HEK293 (cell line): ENCODE data around the gene UCP2.

Experiments used
- CTCF ChIA-PET: fragments of 350-600 bp; formaldehyde crosslinking; extraction: SDS; loops from one replicate; lab custom pipeline; 2021; ENCODE audit warnings: antibody characterized with exemption; lab: Yijun Ruan, JAX
- POLR2A ChIA-PET: fragments of 300-600 bp; formaldehyde crosslinking; extraction: SDS; loops from one replicate; lab custom pipeline; 2020; ENCODE audit warnings: antibody characterized with exemption, inconsistent platforms; lab: Yijun Ruan, JAX
- H3K27ac ChIP-seq: fragments of 200-500 bp; sonication (Bioruptor generic); 2 replicates; pipeline ENCODE4 v1.5.1; 2014; ENCODE audit warnings: low read depth, low read length, control low read depth, inconsistent platforms; ENCODE audit errors: extremely low read depth
- H3K36me3 ChIP-seq, 2 experiments: fragments of 200-500 bp in 1 of 2; sonication (Bioruptor generic) in 1 of 2; 1 replicate in 1 of 2; 2 replicates in 1 of 2; pipeline ENCODE4 v1.5.1; 2014 to 2017; ENCODE audit warnings: inconsistent platforms in 2 of 2, low read length in 2 of 2; ENCODE audit not compliant: control insufficient read depth in 2 of 2, insufficient read depth in 1 of 2
- H3K4me1 ChIP-seq: fragments of 200-500 bp; sonication (Bioruptor generic); 2 replicates; pipeline ENCODE4 v1.5.1; 2014; ENCODE audit warnings: mild to moderate bottlenecking, low read length, inconsistent platforms; ENCODE audit not compliant: control insufficient read depth, insufficient read depth
- H3K4me3 ChIP-seq: 2 replicates; pipeline ENCODE4 v1.5.1; 2011; ENCODE audit warnings: low read depth, mild to moderate bottlenecking, control low read depth, low read length, moderate library complexity
- H3K9me3 ChIP-seq: fragments of 200-500 bp; sonication (Bioruptor generic); 2 replicates; pipeline ENCODE4 v1.5.1; 2014; ENCODE audit warnings: low read depth, low read length, inconsistent platforms; ENCODE audit not compliant: control insufficient read depth, insufficient read depth
- GLIS1 ChIP-seq: fragments of 450-650 bp; formaldehyde crosslinking; IDR thresholded peaks from 2 replicates; pipeline ENCODE4 v1.5.1; 2016; ENCODE audit warnings: missing biosample characterization, missing genetic modification characterization
- SP3 ChIP-seq: fragments of 450-650 bp; formaldehyde crosslinking; IDR thresholded peaks from 2 replicates; pipeline ENCODE4 v1.5.1; 2016; ENCODE audit warnings: missing biosample characterization, missing genetic modification characterization
- TRIM28 ChIP-seq: IDR thresholded peaks from 2 replicates; pipeline ENCODE4 v1.6.1; 2011; ENCODE audit warnings: low read length, control low read depth, borderline replicate concordance
- ZNF10 ChIP-seq: fragments of 450-650 bp; formaldehyde crosslinking; IDR thresholded peaks from 2 replicates; pipeline ENCODE4 v1.5.1; 2017; ENCODE audit warnings: missing biosample characterization, missing genetic modification characterization
- ZNF221 ChIP-seq: fragments of 450-650 bp; formaldehyde crosslinking; IDR thresholded peaks from 2 replicates; pipeline ENCODE4 v1.5.1; 2017; ENCODE audit warnings: missing biosample characterization, missing genetic modification characterization, borderline replicate concordance
- ZNF23 ChIP-seq: fragments of 450-650 bp; formaldehyde crosslinking; IDR thresholded peaks from 2 replicates; pipeline ENCODE4 v1.5.1; 2016; ENCODE audit warnings: missing biosample characterization, missing genetic modification characterization, borderline replicate concordance
- ZNF266 ChIP-seq: fragments of 450-650 bp; formaldehyde crosslinking; IDR thresholded peaks from 2 replicates; pipeline ENCODE4 v1.5.1; 2016; ENCODE audit warnings: missing biosample characterization, missing genetic modification characterization, low read depth
- ZNF529 ChIP-seq: fragments of 450-650 bp; formaldehyde crosslinking; IDR thresholded peaks from 2 replicates; pipeline ENCODE4 v1.5.1; 2017; ENCODE audit warnings: missing genetic modification characterization, missing biosample characterization; ENCODE audit not compliant: insufficient replicate concordance
- ZNF596 ChIP-seq: fragments of 450-650 bp; IDR thresholded peaks from 2 replicates; pipeline ENCODE4 v1.5.0; 2018; ENCODE audit warnings: missing biosample characterization, mild to moderate bottlenecking, missing genetic modification characterization, moderate library complexity
- ZNF670 ChIP-seq: fragments of 450-650 bp; formaldehyde crosslinking; IDR thresholded peaks from 2 replicates; pipeline ENCODE4 v1.5.1; 2016; ENCODE audit warnings: missing biosample characterization, missing genetic modification characterization, low read depth
- ZNF701 ChIP-seq: fragments of 450-650 bp; formaldehyde crosslinking; IDR thresholded peaks from 2 replicates; pipeline ENCODE4 v1.5.1; 2016; ENCODE audit warnings: missing biosample characterization, missing genetic modification characterization
- ZNF776 ChIP-seq: fragments of 450-650 bp; formaldehyde crosslinking; IDR thresholded peaks from 2 replicates; pipeline ENCODE4 v1.5.0; 2017; ENCODE audit warnings: missing biosample characterization, missing genetic modification characterization, borderline replicate concordance
- TF ChIP-seq, protein P1 (sequence below): fragments of 450-650 bp; formaldehyde crosslinking; IDR thresholded peaks from 2 replicates; pipeline ENCODE4 v1.5.1; 2016; ENCODE audit warnings: missing biosample characterization, missing genetic modification characterization
- TF ChIP-seq, protein P2 (sequence below): fragments of 450-650 bp; formaldehyde crosslinking; IDR thresholded peaks from 2 replicates; pipeline ENCODE4; 2016; ENCODE audit warnings: missing biosample characterization, missing genetic modification characterization
- TF ChIP-seq, protein P3 (sequence below): IDR thresholded peaks from 2 replicates; pipeline ENCODE4 v1.6.1; 2011; ENCODE audit warnings: mild to moderate bottlenecking, low read depth, low read length, borderline replicate concordance
- TF ChIP-seq, protein P4 (sequence below): fragments of 450-650 bp; formaldehyde crosslinking; conservative IDR thresholded peaks from 2 replicates; pipeline ENCODE4 v1.5.1; 2016; ENCODE audit warnings: low read depth, missing biosample characterization, missing genetic modification characterization
- TF ChIP-seq, protein P5 (sequence below): fragments of 450-650 bp; formaldehyde crosslinking; IDR thresholded peaks from 2 replicates; pipeline ENCODE4 v1.5.1; 2016; ENCODE audit warnings: missing biosample characterization, missing genetic modification characterization, borderline replicate concordance

Gene UCP2

DNA sequence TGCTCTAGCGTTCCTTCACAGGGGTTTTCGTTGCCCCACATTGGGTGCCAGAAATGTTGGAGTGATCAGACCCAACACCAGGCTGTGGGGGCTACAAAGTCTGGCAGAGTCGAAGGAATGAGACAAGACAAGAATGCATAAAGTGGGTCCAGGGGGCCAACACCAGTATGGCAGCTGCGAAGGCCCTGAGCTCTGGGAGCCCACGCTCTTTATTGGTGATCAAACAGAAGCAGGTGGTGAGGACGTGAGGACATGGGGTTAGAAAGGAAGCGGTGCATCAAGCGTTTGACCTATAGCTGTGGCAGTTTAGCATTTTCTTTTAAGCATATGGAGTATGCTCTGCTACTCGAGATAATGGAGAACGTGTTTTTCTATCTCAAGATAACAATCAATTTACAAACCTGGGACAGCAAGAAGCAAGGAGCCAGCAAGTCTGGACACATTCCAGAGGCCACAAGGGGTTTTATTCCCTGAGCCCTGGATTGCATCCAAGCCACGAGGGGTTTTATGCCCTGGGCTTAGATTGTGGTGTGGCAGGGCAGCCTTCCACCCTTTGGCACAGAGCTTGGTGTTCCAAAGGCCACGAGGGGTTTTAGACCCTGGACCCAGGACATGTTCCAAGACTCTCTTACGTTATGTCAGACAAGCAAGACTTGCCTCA is 35.7 kb downstream of the UCP2 start:
- H3K4me3 ChIP-seq, result no peak overlapping the region
- ChIA-PET CTCF (interaction anchor here (1.2 to 2.0 kb wide), 2 partner anchors 16 to 17 kb away, joined by 4 to 6 read pairs; no protein-coding TSS in a partner anchor), POLR2A (no interaction called here)
- no peaks in the 10 kb centered on the region for H3K4me1 ChIP-seq
- no peaks in the 10 kb centered on the region for H3K36me3 ChIP-seq
- H3K27ac ChIP-seq, result no peak overlapping the region
- H3K9me3 ChIP-seq, result no peaks in the 10 kb centered on the region
- TF ChIP-seq GLIS1 (peak; percentile 15; the same call in 1 of the 2 replicates), ZNF221 (tag by site-specific recombination) (no peak), TRIM28 (0 out of 2 replicates have a peak, but pooled peaks have one; percentile 81)

DNA sequence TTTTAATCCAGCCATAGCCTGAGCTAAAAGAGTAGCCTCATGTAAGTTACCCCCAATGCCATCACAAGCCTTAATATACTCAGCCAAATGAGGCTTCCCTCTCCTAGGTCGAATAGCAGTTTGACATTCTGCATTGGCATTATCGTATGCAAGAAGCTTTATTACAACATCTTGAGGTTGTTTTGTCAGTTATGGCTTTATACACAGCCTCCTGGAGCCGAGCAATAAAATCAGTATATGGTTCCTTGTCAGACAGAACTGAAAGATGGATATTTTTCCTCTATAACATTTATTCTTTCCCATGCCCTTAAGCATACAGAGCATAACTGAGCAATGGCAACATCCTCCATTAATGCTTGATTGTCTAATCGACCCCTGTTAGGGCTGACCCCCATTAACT is 37.2 kb downstream of the UCP2 start:
- ChIA-PET POLR2A (no interaction called here), CTCF (interaction anchor here (1.0 kb wide), 1 partner anchor 10 kb away, joined by 3 read pairs; no protein-coding TSS in a partner anchor)
- TF ChIP-seq SP3, result no peak
- TF ChIP-seq, protein P1, sequence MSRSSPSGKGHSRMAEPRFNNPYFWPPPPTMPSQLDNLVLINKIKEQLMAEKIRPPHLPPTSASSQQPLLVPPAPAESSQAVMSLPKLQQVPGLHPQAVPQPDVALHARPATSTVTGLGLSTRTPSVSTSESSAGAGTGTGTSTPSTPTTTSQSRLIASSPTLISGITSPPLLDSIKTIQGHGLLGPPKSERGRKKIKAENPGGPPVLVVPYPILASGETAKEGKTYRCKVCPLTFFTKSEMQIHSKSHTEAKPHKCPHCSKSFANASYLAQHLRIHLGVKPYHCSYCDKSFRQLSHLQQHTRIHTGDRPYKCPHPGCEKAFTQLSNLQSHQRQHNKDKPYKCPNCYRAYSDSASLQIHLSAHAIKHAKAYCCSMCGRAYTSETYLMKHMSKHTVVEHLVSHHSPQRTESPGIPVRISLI (tag by site-specific recombination), result no peak
- TF ChIP-seq ZNF670, result no peak
- Histone ChIP-seq H3K9me3 (no peaks in the 10 kb centered on the region), H3K4me1 (no peaks in the 10 kb centered on the region), H3K27ac (no peak overlapping the region), H3K4me3 (no peak overlapping the region), H3K36me3 (peaks cover 0 to 5% of the 10 kb centered on the region in 2 experiments; a peak in 1 of 3 replicates)

DNA sequence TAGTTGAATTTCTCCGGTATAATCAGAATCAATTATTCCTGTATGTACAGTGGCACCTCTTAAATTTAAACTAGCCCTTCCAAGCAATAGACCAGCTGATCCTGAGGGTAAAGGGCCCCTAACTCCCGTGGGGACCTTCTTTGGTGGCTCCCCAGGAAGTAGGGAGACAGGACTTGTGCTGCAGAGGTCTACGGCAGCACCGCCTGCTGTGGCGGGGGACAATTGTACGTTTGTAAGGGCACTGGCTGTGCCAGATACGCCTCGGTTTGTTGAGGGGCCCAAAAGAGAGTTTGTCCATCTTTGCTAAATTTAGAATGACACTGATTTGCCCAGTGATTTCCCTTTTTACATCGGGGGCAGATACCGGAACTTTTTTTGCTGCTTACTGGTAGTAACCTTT is 37.7 kb downstream of the UCP2 start:
- ChIA-PET POLR2A (no interaction called here), CTCF (no interaction called here)
- Histone ChIP-seq H3K27ac (no peak overlapping the region), H3K4me3 (no peak overlapping the region), H3K36me3 (peaks cover 0 to 5% of the 10 kb centered on the region in 2 experiments; a peak in 1 of 3 replicates), H3K9me3 (no peaks in the 10 kb centered on the region), H3K4me1 (no peaks in the 10 kb centered on the region)
- TF ChIP-seq, protein P2, sequence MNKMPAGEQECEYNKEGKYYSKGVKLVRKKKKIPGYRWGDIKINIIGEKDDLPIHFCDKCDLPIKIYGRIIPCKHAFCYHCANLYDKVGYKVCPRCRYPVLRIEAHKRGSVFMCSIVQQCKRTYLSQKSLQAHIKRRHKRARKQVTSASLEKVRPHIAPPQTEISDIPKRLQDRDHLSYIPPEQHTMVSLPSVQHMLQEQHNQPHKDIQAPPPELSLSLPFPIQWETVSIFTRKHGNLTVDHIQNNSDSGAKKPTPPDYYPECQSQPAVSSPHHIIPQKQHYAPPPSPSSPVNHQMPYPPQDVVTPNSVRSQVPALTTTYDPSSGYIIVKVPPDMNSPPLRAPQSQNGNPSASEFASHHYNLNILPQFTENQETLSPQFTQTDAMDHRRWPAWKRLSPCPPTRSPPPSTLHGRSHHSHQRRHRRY (tag by site-specific recombination), result no peak
- TF ChIP-seq, protein P3, sequence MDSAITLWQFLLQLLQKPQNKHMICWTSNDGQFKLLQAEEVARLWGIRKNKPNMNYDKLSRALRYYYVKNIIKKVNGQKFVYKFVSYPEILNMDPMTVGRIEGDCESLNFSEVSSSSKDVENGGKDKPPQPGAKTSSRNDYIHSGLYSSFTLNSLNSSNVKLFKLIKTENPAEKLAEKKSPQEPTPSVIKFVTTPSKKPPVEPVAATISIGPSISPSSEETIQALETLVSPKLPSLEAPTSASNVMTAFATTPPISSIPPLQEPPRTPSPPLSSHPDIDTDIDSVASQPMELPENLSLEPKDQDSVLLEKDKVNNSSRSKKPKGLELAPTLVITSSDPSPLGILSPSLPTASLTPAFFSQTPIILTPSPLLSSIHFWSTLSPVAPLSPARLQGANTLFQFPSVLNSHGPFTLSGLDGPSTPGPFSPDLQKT, result no peak
- no peak for TF ChIP-seq SP3
- TF ChIP-seq ZNF23, result no peak
- TF ChIP-seq, protein P4, sequence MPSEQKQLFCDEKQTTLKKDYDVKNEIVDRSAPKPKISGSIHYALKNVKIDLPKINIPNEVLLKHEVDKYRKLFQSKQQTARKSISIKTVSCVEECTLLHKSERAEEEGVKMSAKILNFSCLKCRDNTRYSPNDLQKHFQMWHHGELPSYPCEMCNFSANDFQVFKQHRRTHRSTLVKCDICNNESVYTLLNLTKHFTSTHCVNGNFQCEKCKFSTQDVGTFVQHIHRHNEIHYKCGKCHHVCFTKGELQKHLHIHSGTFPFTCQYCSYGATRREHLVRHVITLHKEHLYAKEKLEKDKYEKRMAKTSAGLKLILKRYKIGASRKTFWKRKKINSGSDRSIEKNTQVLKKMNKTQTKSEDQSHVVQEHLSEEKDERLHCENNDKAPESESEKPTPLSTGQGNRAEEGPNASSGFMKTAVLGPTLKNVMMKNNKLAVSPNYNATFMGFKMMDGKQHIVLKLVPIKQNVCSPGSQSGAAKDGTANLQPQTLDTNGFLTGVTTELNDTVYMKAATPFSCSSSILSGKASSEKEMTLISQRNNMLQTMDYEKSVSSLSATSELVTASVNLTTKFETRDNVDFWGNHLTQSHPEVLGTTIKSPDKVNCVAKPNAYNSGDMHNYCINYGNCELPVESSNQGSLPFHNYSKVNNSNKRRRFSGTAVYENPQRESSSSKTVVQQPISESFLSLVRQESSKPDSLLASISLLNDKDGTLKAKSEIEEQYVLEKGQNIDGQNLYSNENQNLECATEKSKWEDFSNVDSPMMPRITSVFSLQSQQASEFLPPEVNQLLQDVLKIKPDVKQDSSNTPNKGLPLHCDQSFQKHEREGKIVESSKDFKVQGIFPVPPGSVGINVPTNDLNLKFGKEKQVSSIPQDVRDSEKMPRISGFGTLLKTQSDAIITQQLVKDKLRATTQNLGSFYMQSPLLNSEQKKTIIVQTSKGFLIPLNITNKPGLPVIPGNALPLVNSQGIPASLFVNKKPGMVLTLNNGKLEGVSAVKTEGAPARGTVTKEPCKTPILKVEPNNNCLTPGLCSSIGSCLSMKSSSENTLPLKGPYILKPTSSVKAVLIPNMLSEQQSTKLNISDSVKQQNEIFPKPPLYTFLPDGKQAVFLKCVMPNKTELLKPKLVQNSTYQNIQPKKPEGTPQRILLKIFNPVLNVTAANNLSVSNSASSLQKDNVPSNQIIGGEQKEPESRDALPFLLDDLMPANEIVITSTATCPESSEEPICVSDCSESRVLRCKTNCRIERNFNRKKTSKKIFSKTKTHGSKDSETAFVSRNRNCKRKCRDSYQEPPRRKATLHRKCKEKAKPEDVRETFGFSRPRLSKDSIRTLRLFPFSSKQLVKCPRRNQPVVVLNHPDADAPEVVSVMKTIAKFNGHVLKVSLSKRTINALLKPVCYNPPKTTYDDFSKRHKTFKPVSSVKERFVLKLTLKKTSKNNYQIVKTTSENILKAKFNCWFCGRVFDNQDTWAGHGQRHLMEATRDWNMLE (tag by site-specific recombination), result no peak
- TF ChIP-seq ZNF596 (tag by site-specific recombination), result no peak
- no peak for TF ChIP-seq ZNF529 (tag by site-specific recombination)
- TF ChIP-seq ZNF266 (tag by site-specific recombination), result no peak
- no peak for TF ChIP-seq ZNF10 (tag by site-specific recombination)
- no peak for TF ChIP-seq ZNF701 (tag by site-specific recombination)
- TF ChIP-seq ZNF776 (tag by site-specific recombination), result no peak
- TF ChIP-seq, protein P5, sequence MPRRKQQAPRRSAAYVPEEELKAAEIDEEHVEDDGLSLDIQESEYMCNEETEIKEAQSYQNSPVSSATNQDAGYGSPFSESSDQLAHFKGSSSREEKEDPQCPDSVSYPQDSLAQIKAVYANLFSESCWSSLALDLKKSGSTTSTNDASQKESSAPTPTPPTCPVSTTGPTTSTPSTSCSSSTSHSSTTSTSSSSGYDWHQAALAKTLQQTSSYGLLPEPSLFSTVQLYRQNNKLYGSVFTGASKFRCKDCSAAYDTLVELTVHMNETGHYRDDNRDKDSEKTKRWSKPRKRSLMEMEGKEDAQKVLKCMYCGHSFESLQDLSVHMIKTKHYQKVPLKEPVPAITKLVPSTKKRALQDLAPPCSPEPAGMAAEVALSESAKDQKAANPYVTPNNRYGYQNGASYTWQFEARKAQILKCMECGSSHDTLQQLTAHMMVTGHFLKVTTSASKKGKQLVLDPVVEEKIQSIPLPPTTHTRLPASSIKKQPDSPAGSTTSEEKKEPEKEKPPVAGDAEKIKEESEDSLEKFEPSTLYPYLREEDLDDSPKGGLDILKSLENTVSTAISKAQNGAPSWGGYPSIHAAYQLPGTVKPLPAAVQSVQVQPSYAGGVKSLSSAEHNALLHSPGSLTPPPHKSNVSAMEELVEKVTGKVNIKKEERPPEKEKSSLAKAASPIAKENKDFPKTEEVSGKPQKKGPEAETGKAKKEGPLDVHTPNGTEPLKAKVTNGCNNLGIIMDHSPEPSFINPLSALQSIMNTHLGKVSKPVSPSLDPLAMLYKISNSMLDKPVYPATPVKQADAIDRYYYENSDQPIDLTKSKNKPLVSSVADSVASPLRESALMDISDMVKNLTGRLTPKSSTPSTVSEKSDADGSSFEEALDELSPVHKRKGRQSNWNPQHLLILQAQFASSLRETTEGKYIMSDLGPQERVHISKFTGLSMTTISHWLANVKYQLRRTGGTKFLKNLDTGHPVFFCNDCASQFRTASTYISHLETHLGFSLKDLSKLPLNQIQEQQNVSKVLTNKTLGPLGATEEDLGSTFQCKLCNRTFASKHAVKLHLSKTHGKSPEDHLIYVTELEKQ (tag by site-specific recombination), result no peak
